ENCODE results near the gene TTN. TPM values are rescaled to one million over a fixed set of nuclear protein-coding genes. Genes with fewer than 3 reads are reported as not detected.

Gene TTN
- total and polyA plus RNA-seq, 2 of the 8 experiments (the other 6 are each of a cell fraction or from before 2014, with no cell fraction given) = 0.30 to 9.7 TPM

- no peaks in the 10 kb centered on the region for H4K20me1 ChIP-seq (replicated peaks in 1 of 2; ENCODE audit: control insufficient read depth in 1 of 2, insufficient read depth in 2 of 2, low read length in 2 of 2)
- DNase-seq (ENCODE audit: low read depth in 1 of 2, low spot score in 2 of 2) (no peak), FAIRE-seq (no peak)
- no peaks in the 10 kb centered on the region for H3K23me2 ChIP-seq (ENCODE audit: low read depth, low read length)
- 90% methylated on average over 5 of the region's 5 CpGs; no CpG with 5 or more reads in 1 of the 2 experiments for WGBS, 2 experiments (ENCODE audit: extremely low coverage in 1 of 2, insufficient coverage in 1 of 2, insufficient read length in 1 of 2, insufficient replicate concordance in 2 of 2, low coverage in 1 of 2, low lambda C conversion rate in 2 of 2, missing lambda C conversion rate in 1 of 2)
- no peak overlapping the region for H4K91ac ChIP-seq (replicated peaks; ENCODE audit: insufficient read length, low read length)
- ChIA-PET POLR2A (ENCODE audit: partially characterized antibody) (no interaction called here), CTCF (ENCODE audit: partially characterized antibody) (no interaction called here)
- H3K4me3 ChIP-seq (ENCODE audit: extremely low read depth in 1 of 4, insufficient read depth in 2 of 4, low read depth in 3 of 4, low read length in 4 of 4) = no peak overlapping the region
- no peak overlapping the region for H3K18ac ChIP-seq (ENCODE audit: extremely low read depth, low read length)
- TF ChIP-seq RNF2 (IDR thresholded peaks at IDR 0.05; ENCODE audit: borderline replicate concordance, low read depth, low read length, missing control alignments, poor library complexity, severe bottlenecking) (no peak), MAFK (IDR thresholded peaks at IDR 0.05; ENCODE audit: low read depth, low read length) (no peak), CHD2 (IDR thresholded peaks at IDR 0.05; ENCODE audit: low read length) (no peak), BCL11A (IDR thresholded peaks at IDR 0.05; ENCODE audit: low read depth in 2 of 2, low read length in 2 of 2) (no peak), RAD21 (IDR thresholded peaks at IDR 0.05 in 1 of 2, conservative IDR thresholded peaks at IDR 0.05 in 1 of 2; ENCODE audit: low read depth in 2 of 2, low read length in 2 of 2) (no peak), JUND (IDR thresholded peaks at IDR 0.05; ENCODE audit: low read length) (no peak), KDM4A (IDR thresholded peaks at IDR 0.05; ENCODE audit: low read depth, low read length, severe bottlenecking) (no peak), SUZ12 (IDR thresholded peaks at IDR 0.05; ENCODE audit: low read length) (no peak), GTF2F1 (IDR thresholded peaks at IDR 0.05; ENCODE audit: borderline replicate concordance, low read depth, low read length) (no peak), TEAD4 (IDR thresholded peaks at IDR 0.05; ENCODE audit: low read depth, low read length) (no peak), SP4 (IDR thresholded peaks at IDR 0.05; ENCODE audit: low read length) (no peak), BACH1 (IDR thresholded peaks at IDR 0.05; ENCODE audit: low read length) (no peak), SIRT6 (IDR thresholded peaks at IDR 0.05; ENCODE audit: low read length) (no peak)
- peaks cover 0 to 1% (median 0%) of the 10 kb centered on the region in 4 experiments; a peak in 1 of 7 replicates for H3K27me3 ChIP-seq (replicated peaks in 1 of 4; ENCODE audit: control insufficient read depth in 3 of 4, extremely low read depth in 1 of 4, insufficient read depth in 3 of 4, low read length in 3 of 4)
- no peaks in the 10 kb centered on the region for H3K9me3 ChIP-seq (ENCODE audit: insufficient read depth in 2 of 2, low read depth in 1 of 2, low read length in 1 of 2)
- no peak overlapping the region for H3K4me2 ChIP-seq (ENCODE audit: insufficient read depth in 1 of 2, low read depth in 2 of 2, low read length in 2 of 2)
- no peak overlapping the region for H2AK5ac ChIP-seq (ENCODE audit: low read depth, low read length)
- no peaks in the 10 kb centered on the region for H3K36me3 ChIP-seq (ENCODE audit: control insufficient read depth in 2 of 4, insufficient read depth in 4 of 4, low read length in 3 of 4)
- H3K56ac ChIP-seq (replicated peaks; ENCODE audit: insufficient read length, low read depth, low read length) = no peak overlapping the region
- no peak overlapping the region for H4K8ac ChIP-seq (ENCODE audit: extremely low read depth, insufficient read depth, low read length)
- no peak overlapping the region for H3K14ac ChIP-seq (ENCODE audit: insufficient read length)
- H2BK12ac ChIP-seq (ENCODE audit: low read depth, low read length) = no peak overlapping the region
- no peak overlapping the region for H2BK5ac ChIP-seq (ENCODE audit: low read depth, low read length)
- no peaks in the 10 kb centered on the region for H3K79me2 ChIP-seq (ENCODE audit: control insufficient read depth in 1 of 2, insufficient read depth in 2 of 2, low read length in 2 of 2)
- no peak overlapping the region for H3K27ac ChIP-seq (ENCODE audit: low read depth, low read length)
- no peaks in the 10 kb centered on the region for H3K79me1 ChIP-seq (ENCODE audit: low read depth, low read length)
- no peak overlapping the region for H3K9ac ChIP-seq (replicated peaks in 1 of 4; ENCODE audit: extremely low read depth in 1 of 4, low read depth in 3 of 4, low read length in 3 of 4)
- no peak overlapping the region for H2BK15ac ChIP-seq (ENCODE audit: low read length)
- no peak overlapping the region for H4K5ac ChIP-seq (ENCODE audit: insufficient read length, low read depth, low read length)
- peaks cover 0 to 8% (median under 1%) of the 10 kb centered on the region in 4 experiments; a peak in 1 of 7 replicates for H3K4me1 ChIP-seq (replicated peaks in 1 of 4; ENCODE audit: control insufficient read depth in 3 of 4, insufficient read depth in 4 of 4, low read length in 3 of 4)
- no peak overlapping the region for H3K4ac ChIP-seq (replicated peaks; ENCODE audit: insufficient read length, low read depth, low read length)
- no peak overlapping the region for H2BK120ac ChIP-seq (replicated peaks; ENCODE audit: low read depth, low read length)
- H2AFZ ChIP-seq (ENCODE audit: low read length) = no peak overlapping the region
- no peak overlapping the region for H2BK20ac ChIP-seq (ENCODE audit: low read length)
- H3K23ac ChIP-seq (ENCODE audit: insufficient read length) = no peak overlapping the region
Observed at GRCh38 chr2:178833382-178833781, 26.2 kb upstream of the TTN start.

Measured in H1 (cell line).